Upper lobe of left lung (tissue), 6 donors: ENCODE data around the gene PDE11A. TPM values are rescaled to one million over a fixed set of nuclear protein-coding genes. Genes with fewer than 3 reads are reported as not detected.

Source experiments
- ATAC-seq, 2 donors: fragments of 200-7000 bp; cut with Tn5 transposase; one replicate each; pipeline ENCODE4 v1.9.1; 2022; ENCODE audit warnings: mild to moderate bottlenecking in 2 of 2, moderate library complexity in 2 of 2; ENCODE audit not compliant: low FRiP score in 2 of 2
- DNase-seq, 2 donors: peaks; one replicate each; pipeline ENCODE4 v3.0.0-alpha.2; 2019 to 2020
- H3K27ac ChIP-seq, 4 donors: fragments of 200-600 bp; sonication (generic); one replicate each; pipeline ENCODE4 v1.5.1; 2016 to 2019
- H3K27me3 ChIP-seq, 4 donors: fragments of 200-600 bp; sonication (generic); one replicate each; pipeline ENCODE4 v1.5.1; 2017 to 2019
- H3K36me3 ChIP-seq, 4 donors: fragments of 200-600 bp; sonication (generic); one replicate each; pipeline ENCODE4 v1.5.1; 2016 to 2019
- H3K4me1 ChIP-seq, 4 donors: fragments of 200-600 bp; sonication (generic); one replicate each; pipeline ENCODE4 v1.5.1; 2018 to 2019
- H3K4me3 ChIP-seq, 4 donors: fragments of 200-600 bp; sonication (generic); one replicate each; pipeline ENCODE4 v1.5.1; 2017 to 2019; ENCODE audit warnings: mild to moderate bottlenecking in 2 of 4, moderate library complexity in 1 of 4
- H3K9me3 ChIP-seq, 4 donors: fragments of 200-600 bp; sonication (generic); one replicate each; pipeline ENCODE4 v1.5.1; 2018 to 2019
- EP300 ChIP-seq, 4 donors: sonication (generic); formaldehyde crosslinking; IDR thresholded peaks; one replicate each; pipeline ENCODE4 v1.5.1; 2017; ENCODE audit warnings: antibody characterized with exemption in 4 of 4, control low read depth in 2 of 4
- POLR2A ChIP-seq, 4 donors: fragments of 450-650 bp; IDR thresholded peaks; one replicate each; pipeline ENCODE4 v1.5.1; 2016 to 2017; ENCODE audit warnings: antibody characterized with exemption in 4 of 4, mild to moderate bottlenecking in 2 of 4
- POLR2AphosphoS5 ChIP-seq, 2 donors: sonication (generic); formaldehyde crosslinking; IDR thresholded peaks; one replicate each; pipeline ENCODE4 v1.5.1; 2017; ENCODE audit warnings: antibody characterized with exemption in 2 of 2
- WGBS, 2 donors: methylation state at CpG; one replicate each; pipeline ENCODE4 v1.1.5; 2017 to 2018; 5-methylcytosine and 5-hydroxymethylcytosine counted together
- total RNA-seq, 6 donors: library from RNA; depleted of rRNA in 4 of 6; stranded (reverse); fragments of >200 nt in 4 of 6; gene quantifications; one replicate each; pipeline versions ENCODE4 v1.1.0 to v1.2.1, GENCODE V29; 2016 to 2021
- TF ChIP-seq, protein P1 (sequence below), 6 experiments: fragments of 450-650 bp in 4 of 6; fragments of 200-600 bp in 2 of 6; sonication (generic) in 2 of 6; IDR thresholded peaks; one replicate each; pipeline ENCODE4 v1.5.1; 2016 to 2019; ENCODE audit warnings: antibody characterized with exemption in 6 of 6
- donor health status: DM: no; HTN: no; CAD: no; lungs with moderate emphysema.
- donor health status: DM: no; HTN: yes; CAD: no; lungs with severe emphysema.

Gene PDE11A
- total RNA-seq, 6 donors from 2014 or later, result 0.03 to 0.57 (median 0.33) TPM; not detected in 3

DNA sequence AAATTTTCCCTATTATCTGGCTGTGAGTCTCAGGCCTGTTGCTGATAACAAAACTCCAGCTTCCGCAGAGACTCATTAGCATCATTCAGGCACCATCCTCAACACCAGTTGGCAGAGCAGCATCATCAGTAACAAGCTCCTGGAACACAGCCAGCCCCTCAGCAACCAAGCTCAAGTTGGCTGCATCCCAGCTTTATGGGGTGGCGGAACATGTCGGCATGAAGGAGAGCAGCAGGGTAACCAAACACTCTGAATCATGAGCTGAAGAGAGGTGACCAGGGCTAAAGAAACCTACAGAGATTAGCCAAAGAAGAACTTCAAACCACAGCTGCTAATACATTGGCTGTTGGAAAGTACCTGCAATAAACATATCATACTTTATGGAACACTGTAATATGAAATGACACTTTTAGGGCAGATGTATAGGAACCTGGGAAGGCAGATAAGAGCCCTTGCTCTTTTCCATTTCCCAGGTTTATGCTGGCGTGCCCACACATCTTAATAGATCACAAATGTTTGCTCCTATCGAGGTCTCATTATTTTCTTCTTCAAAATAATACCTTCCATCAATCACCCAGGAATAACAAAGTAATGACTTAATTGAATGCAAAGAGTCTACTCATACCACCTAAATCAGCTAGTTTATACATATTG is 63.8 kb downstream of the PDE11A start:
- 56 to 65% methylated on average over 5 of the region's 5 CpGs for WGBS, 2 donors
- Histone ChIP-seq H3K9me3 (no peaks in the 10 kb centered on the region), H3K4me1 (no peaks in the 10 kb centered on the region), H3K27ac (no peak overlapping the region), H3K4me3 (no peak overlapping the region), H3K27me3 (no peaks in the 10 kb centered on the region), H3K36me3 (no peaks in the 10 kb centered on the region)
- DNase-seq (no peak), ATAC-seq (no peak)
- TF ChIP-seq POLR2AphosphoS5 (IDR thresholded peaks at IDR 0.05) (no peak), EP300 (IDR thresholded peaks at IDR 0.05) (no peak), POLR2A (IDR thresholded peaks at IDR 0.05) (no peak)
- TF ChIP-seq, protein P1, sequence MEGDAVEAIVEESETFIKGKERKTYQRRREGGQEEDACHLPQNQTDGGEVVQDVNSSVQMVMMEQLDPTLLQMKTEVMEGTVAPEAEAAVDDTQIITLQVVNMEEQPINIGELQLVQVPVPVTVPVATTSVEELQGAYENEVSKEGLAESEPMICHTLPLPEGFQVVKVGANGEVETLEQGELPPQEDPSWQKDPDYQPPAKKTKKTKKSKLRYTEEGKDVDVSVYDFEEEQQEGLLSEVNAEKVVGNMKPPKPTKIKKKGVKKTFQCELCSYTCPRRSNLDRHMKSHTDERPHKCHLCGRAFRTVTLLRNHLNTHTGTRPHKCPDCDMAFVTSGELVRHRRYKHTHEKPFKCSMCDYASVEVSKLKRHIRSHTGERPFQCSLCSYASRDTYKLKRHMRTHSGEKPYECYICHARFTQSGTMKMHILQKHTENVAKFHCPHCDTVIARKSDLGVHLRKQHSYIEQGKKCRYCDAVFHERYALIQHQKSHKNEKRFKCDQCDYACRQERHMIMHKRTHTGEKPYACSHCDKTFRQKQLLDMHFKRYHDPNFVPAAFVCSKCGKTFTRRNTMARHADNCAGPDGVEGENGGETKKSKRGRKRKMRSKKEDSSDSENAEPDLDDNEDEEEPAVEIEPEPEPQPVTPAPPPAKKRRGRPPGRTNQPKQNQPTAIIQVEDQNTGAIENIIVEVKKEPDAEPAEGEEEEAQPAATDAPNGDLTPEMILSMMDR (IDR thresholded peaks at IDR 0.05), result no peak

DNA sequence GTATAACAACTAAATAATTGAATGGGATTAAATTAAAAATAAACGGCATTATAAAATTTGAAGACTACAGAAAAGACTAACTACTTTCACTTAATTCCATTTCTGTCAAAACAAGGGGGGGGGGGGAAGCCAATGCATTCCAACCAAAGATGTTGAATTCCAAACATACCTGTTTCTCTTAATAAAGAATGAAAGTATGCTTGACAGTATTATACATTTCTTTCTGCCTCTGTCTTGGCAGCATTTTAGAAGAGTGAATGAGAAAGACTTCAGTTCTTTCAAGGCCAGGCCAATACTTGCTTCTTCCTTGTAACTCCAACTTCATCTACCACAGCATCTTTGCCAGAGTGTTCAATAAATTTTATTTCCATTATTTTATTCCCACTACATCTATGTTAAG is 65.9 kb downstream of the PDE11A start:
- ATAC-seq (no peak), DNase-seq (no peak)
- TF ChIP-seq POLR2AphosphoS5 (IDR thresholded peaks at IDR 0.05) (no peak), EP300 (IDR thresholded peaks at IDR 0.05) (no peak), POLR2A (IDR thresholded peaks at IDR 0.05) (no peak)
- TF ChIP-seq, protein P1 (IDR thresholded peaks at IDR 0.05), result no peak
- Histone ChIP-seq H3K36me3 (no peaks in the 10 kb centered on the region), H3K9me3 (no peaks in the 10 kb centered on the region), H3K27ac (no peak overlapping the region), H3K4me1 (no peaks in the 10 kb centered on the region), H3K4me3 (no peak overlapping the region), H3K27me3 (no peaks in the 10 kb centered on the region)
- WGBS, 2 donors, result 79 to 87% methylated on average over 1 of the region's 1 CpG

DNA sequence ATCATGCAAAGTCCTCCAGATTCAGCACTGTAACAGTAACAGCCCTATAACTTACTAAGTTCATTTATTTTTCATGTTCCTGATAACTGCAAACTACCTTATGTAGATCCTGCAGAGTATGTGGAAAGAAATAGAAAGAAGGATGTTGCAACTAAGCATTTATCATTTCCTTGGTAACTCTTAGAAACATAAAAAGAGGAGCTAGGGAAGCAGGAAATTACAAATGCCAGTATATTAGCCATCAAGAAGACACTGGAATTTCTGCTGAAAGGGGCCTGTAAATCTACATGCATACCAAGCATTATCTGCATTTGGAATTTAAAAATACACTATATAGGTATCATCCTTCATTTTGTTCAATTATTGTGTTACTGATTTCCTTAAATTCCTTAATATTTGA is 66.8 kb downstream of the PDE11A start:
- DNase-seq, result no peak

DNA sequence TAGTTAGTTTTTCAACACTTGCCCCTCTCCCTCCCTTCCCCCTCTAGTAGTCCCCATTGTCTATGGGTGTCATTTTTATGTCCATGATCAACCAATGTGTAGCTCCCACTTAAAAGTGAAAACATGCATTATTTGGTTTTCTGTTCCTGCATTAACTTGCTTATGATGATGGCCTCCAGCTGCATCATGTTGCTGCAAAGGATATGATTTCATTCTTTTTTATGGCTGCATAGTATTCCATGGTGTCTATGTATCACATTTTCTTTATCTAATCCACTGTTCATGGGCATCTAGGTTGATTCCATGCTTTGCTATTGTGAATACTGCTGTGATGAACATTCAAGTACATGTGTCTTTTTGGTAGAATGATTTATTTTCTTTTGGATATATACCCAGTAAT is 70.5 kb downstream of the PDE11A start:
- H3K27ac ChIP-seq, result no peak overlapping the region
- no peak for DNase-seq
- H3K36me3 ChIP-seq, result no peaks in the 10 kb centered on the region
- no peaks in the 10 kb centered on the region for H3K27me3 ChIP-seq
- TF ChIP-seq POLR2AphosphoS5 (IDR thresholded peaks at IDR 0.05), result no peak
- TF ChIP-seq, protein P1 (IDR thresholded peaks at IDR 0.05), result no peak
- H3K4me1 ChIP-seq, result no peaks in the 10 kb centered on the region
- ATAC-seq, result no peak
- H3K4me3 ChIP-seq, result no peak overlapping the region
- H3K9me3 ChIP-seq, result no peaks in the 10 kb centered on the region

More for the DNA sequence above, 66.8 kb downstream of the PDE11A start:
- H3K4me1 ChIP-seq, result no peaks in the 10 kb centered on the region
- no peak overlapping the region for H3K4me3 ChIP-seq
- TF ChIP-seq EP300 (IDR thresholded peaks at IDR 0.05), result no peak
- no peak for ATAC-seq
- no peaks in the 10 kb centered on the region for H3K9me3 ChIP-seq
- H3K36me3 ChIP-seq, result no peaks in the 10 kb centered on the region
- no peak overlapping the region for H3K27ac ChIP-seq
- H3K27me3 ChIP-seq, result no peaks in the 10 kb centered on the region

DNA sequence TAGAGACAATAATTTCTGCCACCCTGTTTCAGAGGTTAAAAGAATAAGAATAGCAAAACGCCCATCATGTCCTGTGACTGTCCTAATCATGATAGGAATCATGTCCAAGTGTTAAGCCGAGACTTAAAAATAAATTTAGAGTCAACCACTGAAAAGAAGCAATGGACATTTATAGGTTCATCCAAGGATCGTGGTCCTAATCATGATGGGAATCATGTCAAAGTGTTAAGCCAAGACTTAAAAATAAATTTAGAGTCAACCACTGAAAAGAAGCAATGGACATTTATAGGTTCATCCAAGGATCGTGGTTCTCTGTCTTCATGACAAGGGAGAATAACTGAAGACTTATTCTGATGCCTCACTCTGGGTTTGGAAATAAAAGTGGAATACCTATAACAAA is 73.6 kb downstream of the PDE11A start:
- Histone ChIP-seq H3K4me3 (no peak overlapping the region), H3K4me1 (no peaks in the 10 kb centered on the region), H3K36me3 (no peaks in the 10 kb centered on the region), H3K9me3 (no peaks in the 10 kb centered on the region), H3K27me3 (no peaks in the 10 kb centered on the region), H3K27ac (no peak overlapping the region)
- DNase-seq, result no peak
- TF ChIP-seq, protein P1 (IDR thresholded peaks at IDR 0.05), result no peak
- TF ChIP-seq POLR2AphosphoS5 (IDR thresholded peaks at IDR 0.05), result no peak
- no peak for TF ChIP-seq POLR2A (IDR thresholded peaks at IDR 0.05)
- no peak for TF ChIP-seq EP300 (IDR thresholded peaks at IDR 0.05)
- ATAC-seq, result no peak
- WGBS, 2 donors, result 73 to 77% methylated on average over 4 of the region's 4 CpGs
